NOMO-1 treated with dmso at 0.1 percent for 144 hours (cell line): ENCODE measurements around the gene COA1.
"Not testable (repeated sequence)": the region's sequence is repeated elsewhere in the genome, so short reads cannot be mapped to it uniquely, and the experiment has no call there.

Experiments
- DNase-seq: peaks from one replicate; lab custom pipeline; 2025; ENCODE audit not compliant: unreplicated experiment; lab: John Stamatoyannopoulos, UW

COA1 gene

GRCh38 chr7:43693687-43694398 lies 35.5 kb downstream of the COA1 start:
- DNase-seq, result no peak

DNA sequence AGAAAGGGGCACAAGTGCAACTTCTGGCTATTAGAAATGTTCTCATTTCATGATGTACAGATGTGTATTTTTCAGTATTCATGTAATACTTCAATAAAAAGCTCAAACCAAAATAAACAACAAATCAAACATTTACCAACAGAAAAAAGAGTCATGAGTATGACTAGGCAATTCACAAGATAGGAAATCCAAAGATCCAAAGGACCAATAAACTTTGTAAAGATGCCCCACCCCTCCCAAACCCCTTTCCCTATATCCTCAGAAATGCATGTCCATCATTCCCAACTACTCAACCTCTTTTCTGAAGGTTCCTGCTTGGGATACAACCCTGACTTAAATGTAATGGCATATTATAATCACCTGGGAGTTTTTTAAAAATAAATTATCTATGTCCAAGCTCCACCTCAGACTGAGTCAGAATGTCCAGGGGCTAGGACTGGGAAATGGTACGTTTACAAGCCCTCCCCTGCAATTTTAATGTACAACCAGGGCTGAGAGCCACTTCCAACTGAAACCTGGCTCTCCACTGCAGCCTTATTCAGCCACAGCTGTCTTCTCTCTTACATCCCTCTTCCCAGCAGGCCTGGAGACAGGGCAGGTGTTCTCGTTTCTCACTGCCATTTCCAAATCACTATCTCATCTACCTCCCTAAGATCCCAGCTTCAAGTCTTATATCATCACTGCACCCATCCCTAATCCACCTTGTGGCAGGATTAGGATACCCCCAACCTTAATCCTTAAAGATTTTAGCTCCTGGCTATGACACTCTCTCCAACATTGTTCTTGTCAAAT lies 36.5 kb downstream of the COA1 start:
- DNase-seq, result no peak

DNA sequence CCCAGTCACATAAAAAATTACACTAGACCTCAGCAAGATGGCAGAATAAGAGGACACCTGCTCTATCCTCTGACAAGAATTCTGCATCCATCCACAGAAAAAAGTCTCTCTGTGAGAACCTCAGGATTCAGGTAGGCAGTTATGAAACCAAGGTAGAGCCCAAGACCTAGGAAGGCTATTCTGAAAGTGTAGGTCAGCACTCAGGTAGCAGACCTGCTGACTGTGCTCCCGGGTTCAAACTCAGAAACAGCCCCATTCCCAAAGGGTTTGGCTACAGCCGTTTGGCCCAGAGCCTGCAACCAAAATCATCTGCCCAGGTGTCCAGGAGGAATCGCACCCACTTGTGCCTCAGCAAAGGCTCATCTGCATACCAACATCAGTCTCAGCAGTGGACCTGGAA lies 37.7 kb downstream of the COA1 start:
- DNase-seq, result no peak

DNA sequence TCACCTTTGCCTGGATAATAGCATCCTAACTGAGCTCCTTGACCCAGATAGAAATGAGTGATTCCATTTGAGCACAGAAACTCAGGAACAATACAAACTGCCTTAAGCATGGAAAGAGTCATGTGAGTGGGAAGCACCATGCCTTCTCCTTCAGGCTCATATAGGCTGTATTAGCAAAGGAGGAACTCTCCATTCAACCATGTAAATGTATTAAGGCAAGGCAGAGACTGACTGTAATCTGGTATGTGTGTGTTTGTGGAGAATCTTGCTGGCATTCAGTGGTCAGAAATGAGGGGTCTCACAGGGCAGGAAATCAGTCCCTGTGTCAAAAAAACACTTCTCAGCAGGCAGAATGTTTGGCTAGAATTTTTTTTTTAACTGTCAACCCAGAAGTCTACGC lies 40.2 kb downstream of the COA1 start:
- DNase-seq, result no peak

- DNase-seq, result not testable (repeated sequence)
Observed at GRCh38 chr7:43687866-43688265, 41.5 kb downstream of the COA1 start.

- no peak for DNase-seq
Observed at GRCh38 chr7:43686991-43687390, 42.3 kb downstream of the COA1 start.

DNA sequence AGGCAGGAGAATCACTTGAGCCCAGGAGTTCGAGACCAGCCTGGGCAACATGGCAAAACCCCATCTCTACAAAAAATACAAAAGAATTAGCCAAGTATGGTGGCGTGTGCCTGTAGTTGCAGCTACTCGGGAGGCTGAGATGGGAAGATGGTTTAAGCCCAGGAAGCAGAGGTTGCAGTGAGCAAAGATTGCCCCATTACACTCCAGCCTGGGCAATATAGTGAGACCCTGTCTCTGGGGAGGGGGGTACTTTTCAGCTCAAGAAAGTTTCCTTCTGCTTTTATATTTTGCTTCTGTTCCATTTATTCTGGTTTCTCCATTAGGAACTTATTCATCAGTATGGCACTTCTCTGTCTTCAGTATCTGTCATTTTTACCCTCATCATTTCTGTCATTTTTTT lies 48.6 kb downstream of the COA1 start:
- no peak for DNase-seq

GRCh38 chr7:43679210-43680068 lies 49.9 kb downstream of the COA1 start:
- DNase-seq, result no peak

DNA sequence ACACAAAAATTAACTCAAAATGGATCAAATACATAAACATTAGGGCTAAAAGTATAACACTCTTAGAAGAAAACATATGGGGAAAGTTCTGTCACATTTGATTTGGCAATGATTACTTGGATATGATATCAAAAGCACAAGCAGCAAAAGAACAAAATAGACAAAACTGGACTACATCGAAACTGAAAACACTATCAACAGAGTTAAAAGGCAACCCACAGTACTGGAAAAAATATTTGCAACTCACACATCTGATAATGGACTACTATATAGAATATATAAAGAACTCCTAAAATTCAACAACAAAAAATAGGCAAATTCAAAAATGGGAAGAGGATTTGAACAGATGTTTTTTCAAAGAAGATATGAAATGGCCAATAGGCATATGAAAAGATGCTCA lies 51.0 kb downstream of the COA1 start:
- no peak for DNase-seq

DNA sequence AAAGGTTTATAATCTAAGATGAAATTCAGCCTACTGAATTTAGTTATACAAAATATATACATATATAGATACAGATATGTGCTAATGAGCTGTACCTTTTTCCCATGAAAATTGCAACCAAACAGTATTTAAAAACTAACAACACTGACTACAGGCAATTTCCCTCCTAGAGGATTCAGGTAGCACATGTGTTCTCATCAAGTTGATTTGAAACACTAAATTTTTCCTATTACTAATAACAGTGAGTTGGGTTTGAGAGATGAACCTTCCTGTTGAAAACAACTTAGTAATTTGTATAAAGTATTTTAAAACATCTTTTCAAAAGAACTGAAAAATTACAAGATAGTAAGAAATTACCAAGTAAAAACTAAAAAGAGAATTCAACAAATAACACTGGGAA lies 51.5 kb downstream of the COA1 start:
- DNase-seq, result no peak

- DNase-seq, result no peak
Observed at GRCh38 chr7:43674559-43675436, 54.5 kb downstream of the COA1 start.

DNA sequence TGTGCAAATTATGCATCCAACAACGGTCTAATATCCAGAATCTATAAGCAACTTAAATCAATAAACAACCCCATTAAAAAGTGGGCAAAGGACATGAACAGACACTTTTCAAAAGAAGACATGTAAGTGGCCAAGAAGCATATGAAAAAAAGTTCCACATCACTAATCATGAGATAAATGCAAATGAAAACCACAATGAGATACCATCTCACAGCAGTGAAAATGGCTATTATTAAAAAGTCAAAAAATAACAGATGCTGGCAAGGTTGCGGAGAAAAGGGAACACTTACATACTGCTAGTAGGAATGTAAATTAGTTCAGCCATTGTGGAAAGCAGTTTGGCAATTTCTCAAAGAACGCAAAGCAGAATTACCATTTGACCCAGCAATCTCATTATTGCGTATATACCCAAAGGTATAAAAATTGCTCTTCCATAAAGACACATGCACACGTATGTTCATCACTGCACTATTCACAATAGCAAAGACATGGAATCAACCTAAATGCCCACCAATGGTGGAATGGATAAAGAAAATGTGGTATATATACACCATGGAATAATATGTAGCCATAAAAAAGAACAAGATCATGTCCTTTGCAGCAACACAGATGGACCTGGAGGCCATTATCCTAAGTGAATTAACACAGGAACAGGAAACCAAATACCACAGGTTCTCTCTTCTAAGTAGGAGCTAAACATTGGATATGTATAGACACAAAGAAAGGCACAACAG lies 55.9 kb downstream of the COA1 start:
- not testable (repeated sequence) for DNase-seq

- no peak for DNase-seq
Observed at GRCh38 chr7:43671521-43671920, 57.8 kb downstream of the COA1 start.

DNA sequence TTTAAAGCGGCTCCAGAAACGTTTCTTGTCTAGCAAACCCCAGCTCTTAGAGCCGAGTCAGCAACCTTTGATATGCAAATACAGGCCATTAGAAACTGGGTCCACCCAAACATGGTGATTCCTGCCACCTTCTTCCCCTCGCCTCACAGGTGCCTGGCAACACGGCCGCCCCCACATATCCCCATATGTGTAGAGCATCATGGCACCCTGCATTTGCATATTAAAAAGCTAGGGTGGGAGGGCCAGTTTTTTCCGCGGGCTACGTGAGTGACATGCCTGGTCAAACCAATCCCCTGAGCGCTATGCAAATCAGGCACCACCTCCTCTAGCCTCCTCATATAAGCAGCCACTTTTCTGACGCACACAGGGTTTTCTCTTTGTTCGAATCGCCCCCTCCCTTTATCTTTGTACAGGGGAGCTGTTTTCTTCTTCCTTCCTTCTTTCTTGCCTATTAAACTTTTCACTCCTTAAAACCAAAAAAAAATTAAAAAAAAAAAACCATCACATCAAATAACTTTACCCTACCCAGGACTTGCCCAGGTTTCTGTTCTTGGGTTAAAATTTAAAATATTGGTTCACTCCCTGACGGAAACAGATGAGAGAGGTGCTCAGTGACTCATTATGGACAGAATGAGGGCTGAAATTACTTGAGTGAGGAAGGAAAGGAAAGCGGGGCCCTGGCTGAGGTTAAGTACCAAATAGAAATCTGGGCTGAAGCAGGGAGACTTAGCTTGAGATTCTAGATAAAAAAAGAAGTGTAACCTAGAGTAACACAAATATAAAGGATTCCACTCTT lies 59.8 kb downstream of the COA1 start:
- DNase-seq, result no peak

GRCh38 chr7:43668035-43668434 lies 61.3 kb downstream of the COA1 start:
- DNase-seq, result no peak

- DNase-seq, result no peak
Observed at GRCh38 chr7:43666938-43667337, 62.4 kb downstream of the COA1 start.

- no peak for DNase-seq
Observed at GRCh38 chr7:43664681-43665080, 64.6 kb downstream of the COA1 start.

DNA sequence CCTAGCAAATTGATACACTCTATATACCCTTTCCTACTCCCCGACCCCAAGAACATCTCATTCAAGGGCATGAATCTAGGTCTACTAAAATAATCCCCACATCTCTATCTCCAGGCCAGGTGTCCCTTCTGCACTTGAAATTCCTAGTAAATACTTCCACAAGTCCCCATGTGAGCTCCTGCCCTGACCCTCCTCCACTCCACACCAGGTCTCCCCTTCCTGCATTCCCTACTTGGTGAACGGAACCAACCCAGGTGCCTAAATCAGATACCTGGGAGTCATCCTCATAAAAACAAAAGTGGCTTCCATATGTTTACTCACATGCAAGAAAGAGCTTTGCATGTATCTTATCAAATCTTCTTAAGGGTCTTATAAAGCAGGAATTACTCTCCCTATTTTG lies 69.2 kb downstream of the COA1 start:
- no peak for DNase-seq

DNA sequence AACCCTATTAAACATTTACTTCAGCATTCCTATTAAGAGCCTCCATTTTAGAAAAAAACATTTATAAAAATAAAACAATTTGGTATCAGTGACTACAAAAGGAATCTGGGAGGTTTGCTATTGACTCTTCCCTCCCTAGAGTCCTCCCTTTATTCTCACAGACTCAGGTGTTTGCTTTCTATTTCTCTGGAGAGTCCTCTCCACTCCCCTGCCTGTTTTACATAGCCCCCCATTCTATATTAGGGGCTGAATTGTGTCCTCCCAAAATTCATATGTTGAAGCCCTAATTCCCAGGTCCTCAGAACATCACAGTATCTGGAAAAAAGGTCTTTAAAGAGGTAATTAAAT lies 69.8 kb downstream of the COA1 start:
- DNase-seq, result no peak
